Measurements from ENCODE around the gene LLGL2.

Gene LLGL2

GRCh38 chr17:75619506-75620431 is 94.3 kb downstream of the LLGL2 start:
- DNase-seq = peak; percentile 21

- no peak for DNase-seq
These were observed 96.0 kb downstream of the LLGL2 start for GRCh38 chr17:75621489-75621888.

GRCh38 chr17:75622076-75622475 is 96.6 kb downstream of the LLGL2 start:
- DNase-seq = no peak

GRCh38 chr17:75622771-75623273 is 97.3 kb downstream of the LLGL2 start:
- DNase-seq = no peak

- no peak for DNase-seq
These were observed 97.9 kb downstream of the LLGL2 start for GRCh38 chr17:75623386-75623785.

- no peak for DNase-seq
These were observed 98.5 kb downstream of the LLGL2 start for GRCh38 chr17:75624021-75624420.

Data from retina (tissue), 1 donor.